A549 treated with Mapracorat at 1 μM for 4 hours (cell line): Measurements from ENCODE around the gene CYP26B1. TPM values are rescaled to one million over a fixed set of nuclear protein-coding genes. Genes with fewer than 3 reads are reported as not detected.

ENCODE experiments used
- total RNA-seq: library from RNA; stranded (reverse); fragments of 200-300 nt; extraction: Qiagen RNA extraction; gene quantifications from 5 replicates; pipeline ENCODE4 v1.2.3, GENCODE V29; 2022

Gene CYP26B1, protein sequence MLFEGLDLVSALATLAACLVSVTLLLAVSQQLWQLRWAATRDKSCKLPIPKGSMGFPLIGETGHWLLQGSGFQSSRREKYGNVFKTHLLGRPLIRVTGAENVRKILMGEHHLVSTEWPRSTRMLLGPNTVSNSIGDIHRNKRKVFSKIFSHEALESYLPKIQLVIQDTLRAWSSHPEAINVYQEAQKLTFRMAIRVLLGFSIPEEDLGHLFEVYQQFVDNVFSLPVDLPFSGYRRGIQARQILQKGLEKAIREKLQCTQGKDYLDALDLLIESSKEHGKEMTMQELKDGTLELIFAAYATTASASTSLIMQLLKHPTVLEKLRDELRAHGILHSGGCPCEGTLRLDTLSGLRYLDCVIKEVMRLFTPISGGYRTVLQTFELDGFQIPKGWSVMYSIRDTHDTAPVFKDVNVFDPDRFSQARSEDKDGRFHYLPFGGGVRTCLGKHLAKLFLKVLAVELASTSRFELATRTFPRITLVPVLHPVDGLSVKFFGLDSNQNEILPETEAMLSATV
- total RNA-seq = 10.8 to 16.9 TPM (median 15.1 TPM) in 5 replicates

DNA sequence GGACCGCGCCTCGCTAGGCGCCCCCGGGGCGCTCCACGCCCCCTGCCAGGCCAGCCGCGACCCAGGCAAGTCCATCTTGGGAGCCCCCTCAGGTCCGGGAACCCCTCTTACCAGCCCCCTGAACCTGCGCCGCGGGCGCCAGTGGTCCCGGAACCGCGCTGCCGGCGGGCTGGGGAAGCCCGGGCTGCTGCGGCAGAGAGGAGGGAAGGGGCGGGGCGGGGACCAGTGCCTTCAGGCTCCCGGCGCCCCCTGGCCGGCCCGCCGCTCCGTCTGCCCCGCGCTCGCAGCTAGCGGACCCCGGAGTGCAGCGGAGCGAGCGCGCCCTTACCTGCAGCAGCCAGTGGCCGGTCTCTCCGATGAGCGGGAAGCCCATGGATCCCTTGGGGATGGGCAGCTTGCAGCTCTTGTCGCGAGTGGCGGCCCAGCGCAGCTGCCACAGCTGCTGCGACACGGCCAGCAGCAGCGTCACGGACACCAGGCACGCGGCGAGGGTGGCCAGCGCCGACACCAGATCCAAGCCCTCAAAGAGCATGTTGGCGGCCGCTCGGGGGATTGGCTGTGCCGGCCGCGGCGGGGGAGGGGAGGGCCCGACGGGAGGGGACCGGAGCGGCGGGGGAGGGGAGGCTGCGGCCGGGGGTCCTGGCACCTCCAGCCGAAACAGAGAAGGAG, at the start of gene CYP26B1:
Gene CYP26B1, minus strand, starts transcription at position 560 of the 669 bp plus-strand sequence. Its CDS starts 28 bp downstream, at position 532.

